GM19193 (cell line): Measurements from ENCODE around the gene CIAO2B.

Experiments used
- POLR2A ChIP-seq: IDR thresholded peaks from 4 replicates; pipeline ENCODE4 v1.6.1; 2011; ENCODE audit not compliant: insufficient read depth, insufficient read length; ENCODE audit errors: extremely low read depth

Gene CIAO2B

DNA sequence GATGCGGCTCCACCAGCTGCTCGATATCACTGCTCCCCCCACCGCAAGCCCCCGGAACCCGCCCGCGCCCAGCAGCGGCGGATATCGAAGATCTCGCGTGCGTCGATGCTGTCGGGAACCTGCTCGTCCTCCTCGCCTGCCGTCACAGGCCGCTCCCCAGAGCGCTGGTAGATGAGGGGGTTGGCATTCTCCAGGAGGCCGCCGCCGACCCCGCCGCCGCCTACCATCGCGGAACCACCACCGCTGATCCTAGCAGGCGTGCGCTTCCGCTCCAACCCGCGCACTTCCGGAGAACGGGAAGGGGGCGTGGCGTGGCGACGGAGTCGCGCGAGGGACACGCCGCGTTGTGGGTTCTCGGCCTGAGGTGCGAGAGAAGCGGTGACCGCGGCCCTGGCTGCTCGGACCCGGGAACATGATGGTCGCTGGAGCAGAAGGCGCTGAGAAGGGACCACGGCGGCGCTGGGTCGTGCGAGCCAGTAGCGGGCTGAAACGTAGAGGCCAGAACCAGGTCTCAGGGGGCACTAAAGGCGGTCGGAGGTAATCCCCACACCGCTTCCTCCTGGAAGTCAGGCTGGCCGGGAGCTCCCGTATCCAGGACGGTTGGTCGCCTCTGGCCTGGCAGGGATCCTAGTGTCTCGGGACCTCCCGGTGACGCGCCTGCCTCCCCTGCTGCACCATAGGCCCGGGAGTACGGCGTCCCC lies at the start of gene CIAO2B:
Gene CIAO2B (minus strand): TSS at position 265 of the 701 bp plus-strand sequence. CDS start 38 bp downstream, at position 227.
- peak; percentile 85 for TF ChIP-seq POLR2A

DNA sequence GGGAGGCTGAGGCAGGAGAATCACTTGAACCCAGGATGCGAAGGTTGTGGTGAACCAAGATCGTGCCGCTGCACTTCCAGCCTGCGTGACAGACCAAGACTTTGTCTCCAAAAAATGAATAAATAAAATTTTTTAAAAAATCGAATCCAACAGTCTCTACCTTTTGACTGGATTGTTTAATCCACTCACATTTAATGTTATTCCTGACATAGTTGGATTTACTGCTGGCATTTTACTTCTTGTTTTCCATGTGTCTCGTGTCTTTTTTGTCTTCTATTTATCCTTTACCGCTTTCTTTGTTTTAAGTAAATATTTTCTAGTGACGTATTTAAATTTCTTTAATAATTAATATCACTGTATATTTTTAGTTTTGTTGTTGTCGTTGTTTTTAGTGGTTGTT lies 48.8 kb upstream of the CIAO2B start:
- TF ChIP-seq POLR2A, result no peak

DNA sequence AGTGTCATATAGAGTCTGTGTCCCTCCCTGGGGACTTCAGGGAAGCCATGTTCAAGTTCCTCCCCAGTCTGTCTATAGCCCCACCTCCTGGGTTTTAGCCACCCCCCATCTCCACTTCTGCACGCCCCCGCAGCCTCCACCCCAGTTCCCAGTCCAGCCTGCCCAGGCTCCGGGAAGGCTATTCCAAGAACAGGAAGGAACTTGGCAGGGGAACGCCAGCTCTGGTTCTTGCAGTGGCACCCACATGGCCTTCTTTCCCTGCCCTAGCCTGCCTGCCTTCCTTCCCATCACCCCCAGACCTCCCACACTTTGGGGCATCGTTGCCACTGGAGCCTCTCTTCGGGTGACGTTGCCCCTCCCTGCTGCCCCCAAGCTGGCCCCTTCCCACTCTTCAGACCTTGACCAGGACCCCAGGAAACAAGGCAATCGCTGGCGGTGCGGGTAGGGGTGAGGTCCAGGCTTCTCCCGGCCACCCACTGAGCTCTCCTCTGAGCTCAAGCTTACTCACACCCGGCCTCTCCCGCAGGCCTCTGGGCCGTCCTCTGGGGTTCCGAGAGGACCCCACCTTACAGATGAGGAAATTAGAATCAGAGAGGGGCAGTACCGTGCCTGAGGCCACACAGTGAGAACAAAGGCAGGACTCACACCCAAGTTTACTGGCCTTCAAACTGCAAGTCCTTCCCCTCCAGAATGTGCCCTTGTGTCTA lies 45.0 kb upstream of the CIAO2B start:
- no peak for TF ChIP-seq POLR2A

DNA sequence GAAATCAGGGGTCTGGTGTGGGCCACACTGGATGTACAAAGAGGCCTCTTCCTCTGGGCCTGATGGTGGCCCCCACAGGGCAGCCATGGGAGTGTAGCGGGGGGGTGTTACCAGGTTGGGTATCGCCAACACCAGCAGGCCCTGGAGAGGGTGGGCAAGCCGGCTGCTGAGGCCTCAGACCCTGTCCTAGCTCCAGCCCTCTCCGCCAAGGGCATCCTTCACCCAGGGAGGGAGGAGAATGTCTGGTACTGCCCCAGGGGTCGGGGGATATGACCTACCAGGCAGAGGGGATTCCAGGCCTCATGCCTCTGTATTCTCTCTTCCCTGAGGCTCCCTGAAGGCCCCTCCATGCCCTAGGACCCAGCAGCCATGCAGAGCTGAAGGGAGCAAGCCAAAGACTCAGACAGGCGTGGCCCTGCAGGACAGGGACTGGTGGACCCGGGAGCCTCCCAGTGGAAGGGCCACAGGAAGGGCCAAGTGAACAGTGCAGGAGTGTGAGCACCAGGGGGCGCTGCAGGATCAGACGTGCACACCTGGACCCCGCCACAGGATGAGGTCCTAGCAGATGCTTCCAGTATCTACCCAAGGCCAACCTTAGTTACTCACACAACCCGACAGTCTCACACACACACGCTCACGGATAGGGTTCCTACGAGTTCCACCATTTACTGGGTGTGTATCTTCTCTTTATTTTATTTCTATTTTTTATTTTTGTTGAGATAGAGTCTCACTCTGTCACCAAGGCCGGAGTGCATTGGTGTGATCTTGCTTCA lies 43.3 kb upstream of the CIAO2B start:
- no peak for TF ChIP-seq POLR2A

DNA sequence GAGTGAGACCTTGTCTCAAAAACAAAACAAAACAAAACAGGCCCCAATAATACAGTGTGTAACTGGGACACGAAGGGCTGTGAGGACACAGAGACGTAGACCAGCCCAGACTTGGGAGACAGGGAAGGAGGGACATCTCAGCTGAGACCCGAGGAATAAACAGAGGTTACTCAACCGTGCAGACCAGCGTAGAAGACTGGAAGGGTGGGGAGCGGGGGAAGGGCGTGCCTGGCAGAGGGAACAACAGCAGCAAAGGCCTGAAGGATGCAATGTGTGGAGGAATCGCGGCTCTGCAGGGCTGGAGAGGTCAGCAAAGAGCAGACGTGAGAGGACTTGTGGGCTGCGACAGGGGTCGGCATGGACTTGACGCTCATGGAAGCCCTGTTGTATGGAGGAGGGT lies 42.5 kb upstream of the CIAO2B start:
- TF ChIP-seq POLR2A, result no peak

DNA sequence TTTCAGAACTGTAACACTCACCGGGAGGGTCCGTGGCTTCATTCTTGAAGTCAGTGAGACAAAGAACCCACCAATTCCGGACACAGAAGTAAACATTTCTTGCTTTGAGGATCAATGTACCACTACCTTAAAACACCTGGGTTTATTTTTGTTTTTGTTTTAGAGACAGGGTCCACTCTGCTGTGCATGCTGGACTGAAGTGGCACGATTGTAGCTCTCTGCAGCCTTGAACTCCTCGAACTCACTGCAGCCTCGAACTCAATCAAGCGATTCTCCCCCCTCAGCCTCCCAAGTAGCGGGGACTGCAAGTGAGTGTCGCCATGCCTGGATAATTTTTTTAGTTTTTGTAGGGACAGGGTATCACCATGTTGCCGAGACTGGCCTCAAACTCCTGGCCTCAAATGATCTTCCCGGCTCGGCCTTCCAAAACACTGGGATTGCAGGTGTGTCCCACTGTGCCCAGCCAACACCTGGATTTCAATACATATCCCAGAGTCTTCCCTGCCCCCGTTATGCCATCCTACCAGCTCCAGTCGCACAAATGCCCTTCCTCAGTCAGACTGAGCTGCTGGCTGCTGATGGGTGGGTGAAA lies 41.2 kb upstream of the CIAO2B start:
- TF ChIP-seq POLR2A, result no peak

DNA sequence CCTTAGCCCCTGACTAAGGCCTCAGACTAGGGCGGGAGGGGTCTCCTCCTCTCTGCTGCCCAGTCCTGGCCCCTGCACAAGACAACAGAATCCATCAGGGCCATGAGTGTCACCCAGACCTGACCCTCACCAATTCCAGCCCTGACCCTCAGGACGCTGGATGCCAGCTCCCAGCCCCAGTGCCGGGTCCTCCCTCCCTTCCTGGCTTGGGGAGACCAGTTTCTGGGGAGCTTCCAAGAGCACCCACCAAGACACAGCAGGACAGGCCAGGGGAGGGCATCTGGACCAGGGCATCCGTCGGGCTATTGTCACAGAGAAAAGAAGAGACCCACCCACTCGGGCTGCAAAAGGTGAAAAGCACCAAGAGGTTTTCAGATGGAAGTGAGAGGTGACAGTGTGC lies 39.5 kb upstream of the CIAO2B start:
- TF ChIP-seq POLR2A, result no peak

DNA sequence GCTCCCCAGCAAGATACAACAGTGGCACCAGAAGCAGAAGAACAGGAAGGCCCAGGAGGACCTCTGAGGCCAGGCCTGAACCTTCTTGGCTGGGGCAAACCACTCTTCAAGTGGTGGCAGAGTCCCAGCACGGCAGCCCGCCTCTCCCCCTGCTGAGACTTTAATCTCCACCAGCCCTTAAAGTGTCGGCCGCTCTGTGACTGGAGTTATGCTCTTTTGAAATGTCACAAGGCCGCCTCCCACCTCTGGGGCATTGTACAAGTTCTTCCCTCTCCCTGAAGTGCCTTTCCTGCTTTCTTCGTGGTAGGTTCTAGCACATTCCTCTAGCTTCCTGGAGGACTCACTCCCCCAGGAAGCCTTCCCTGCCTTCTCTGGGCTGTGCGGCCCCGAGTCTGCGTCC lies 38.8 kb upstream of the CIAO2B start:
- no peak for TF ChIP-seq POLR2A

DNA sequence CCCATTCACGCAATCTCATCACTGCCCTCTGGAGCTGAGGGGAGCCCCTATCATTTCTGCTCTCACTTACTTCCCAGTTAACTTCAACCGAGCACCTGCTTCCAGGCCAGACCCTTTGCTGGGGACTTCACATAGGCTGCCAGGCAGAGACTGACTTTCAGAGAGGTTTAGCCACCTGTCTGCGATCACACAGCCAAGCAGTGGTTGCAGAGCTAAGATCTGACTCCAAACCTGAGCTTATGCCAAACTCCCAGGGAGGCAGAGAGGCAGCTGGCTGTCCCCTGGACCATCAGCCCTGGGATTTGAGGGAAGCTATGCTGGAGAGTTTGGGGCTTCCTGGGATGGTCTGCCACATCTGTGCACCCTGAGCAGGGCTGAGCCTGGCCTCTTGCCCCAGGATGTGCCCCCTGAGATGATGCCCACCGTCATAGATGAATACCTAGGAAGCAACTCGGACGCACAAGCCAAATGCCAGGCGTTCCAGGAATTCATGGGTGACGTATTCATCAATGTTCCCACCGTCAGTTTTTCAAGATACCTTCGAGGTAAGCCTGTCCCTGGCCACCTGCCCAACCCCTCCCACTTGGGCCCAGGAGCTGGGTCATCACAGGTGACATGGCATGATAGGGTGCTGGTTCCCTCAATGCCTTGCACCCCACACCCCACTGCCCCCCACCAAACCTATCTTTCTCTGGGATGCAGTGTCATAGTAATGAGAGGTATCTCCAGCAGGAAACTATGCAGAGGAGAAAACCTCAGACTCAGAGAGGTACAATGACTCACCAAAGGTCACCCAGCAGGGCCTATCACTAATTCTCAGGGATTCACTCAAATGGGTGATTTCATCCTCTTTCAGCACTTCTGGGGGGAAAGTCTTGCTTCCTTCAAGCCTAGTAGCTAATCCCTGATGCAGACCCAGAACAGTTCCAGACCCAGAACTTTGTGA lies 36.8 kb upstream of the CIAO2B start:
- TF ChIP-seq POLR2A, result no peak

DNA sequence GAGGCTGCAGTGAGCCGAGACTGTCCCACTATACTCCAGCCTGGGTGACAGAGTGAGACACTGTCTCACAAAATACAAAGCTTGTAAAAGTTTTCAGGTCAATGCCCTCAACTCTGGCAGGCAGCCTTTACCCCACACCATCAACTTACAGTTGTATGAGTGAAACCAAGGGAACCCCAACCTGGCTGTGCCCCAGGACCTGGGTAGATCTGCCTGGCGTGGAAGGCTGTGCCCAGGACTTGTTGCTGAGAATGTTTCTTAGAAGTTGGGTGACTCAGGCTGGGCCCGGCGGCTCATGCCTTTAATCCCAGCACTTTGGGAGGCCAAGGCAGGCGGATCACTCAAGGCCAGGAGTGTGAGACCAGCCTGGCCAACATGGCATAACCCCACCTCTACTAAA lies 34.6 kb upstream of the CIAO2B start:
- no peak for TF ChIP-seq POLR2A

DNA sequence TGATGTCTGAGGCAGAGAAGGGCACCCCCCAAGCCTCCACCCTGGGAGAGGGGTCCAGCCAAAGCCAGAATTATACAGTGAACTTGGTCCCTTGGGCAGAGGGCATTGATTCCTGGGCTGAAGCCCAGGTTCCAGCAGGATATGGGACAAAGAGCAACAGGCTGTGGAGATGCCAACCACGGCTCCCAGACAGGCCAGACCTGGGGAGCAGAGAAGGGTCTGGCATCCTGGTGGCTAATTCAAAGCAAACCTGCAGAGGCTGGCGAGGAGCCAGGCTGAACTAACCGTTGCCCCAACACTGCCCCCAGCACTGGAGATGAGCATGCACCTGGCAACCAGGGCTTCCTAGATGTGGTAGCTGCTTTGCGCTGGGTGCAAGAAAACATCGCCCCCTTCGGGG lies 29.8 kb upstream of the CIAO2B start:
- no peak for TF ChIP-seq POLR2A

DNA sequence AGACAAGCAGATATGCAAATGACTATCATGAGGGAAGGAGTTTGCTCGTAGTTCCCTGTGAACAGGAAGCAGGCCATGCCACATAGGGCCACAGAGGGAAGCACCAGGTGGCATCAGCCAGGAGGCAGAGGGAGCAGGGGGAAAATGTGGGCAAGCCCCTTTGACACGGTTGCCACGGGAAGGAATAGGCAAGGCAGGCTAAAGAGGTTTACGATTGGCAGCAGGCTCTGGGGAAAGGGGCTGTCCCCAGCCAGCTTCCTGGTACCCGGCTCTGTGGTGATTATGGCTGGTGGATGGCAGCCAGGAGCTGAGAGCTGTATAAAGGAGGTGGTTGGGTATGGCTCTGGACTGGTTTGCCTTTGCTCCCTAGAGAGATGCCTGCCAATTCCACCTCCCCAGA lies 27.7 kb upstream of the CIAO2B start:
- TF ChIP-seq POLR2A, result no peak

DNA sequence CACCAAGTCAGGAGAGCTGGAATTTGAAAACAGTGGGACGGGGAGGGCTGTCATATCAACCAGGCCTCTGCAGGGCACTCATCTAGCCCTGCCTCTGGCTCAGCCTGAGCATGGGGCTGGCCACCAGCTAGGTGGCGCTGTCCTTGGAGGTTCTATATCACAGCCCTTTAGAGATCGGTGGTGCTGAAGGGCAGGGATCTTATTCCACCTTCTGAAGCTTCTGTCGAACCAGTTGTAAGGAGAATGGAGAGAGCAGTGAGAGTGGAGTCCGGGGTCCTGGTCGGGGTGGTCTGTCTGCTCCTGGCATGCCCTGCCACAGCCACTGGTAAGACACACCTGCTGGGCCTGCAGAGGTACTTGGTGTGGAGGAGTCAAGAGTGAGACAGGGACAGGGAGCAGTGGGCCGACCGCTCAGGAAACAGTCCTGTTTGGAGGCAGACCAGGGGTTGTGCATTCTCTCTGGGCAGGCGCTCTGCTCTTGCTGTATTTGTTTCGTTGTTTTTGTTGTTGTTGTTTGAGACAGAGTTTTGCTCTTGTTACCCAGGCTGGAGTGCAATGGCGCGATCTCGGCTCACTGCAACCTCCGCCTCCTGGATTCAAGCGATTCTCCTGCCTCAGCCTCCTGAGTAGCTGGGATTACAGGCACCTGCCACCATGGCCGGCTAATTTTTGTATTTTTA lies 27.0 kb upstream of the CIAO2B start, which contains the start of gene CES3:
Gene CES3 (plus strand): TSS at position 202 of the 680 bp plus-strand sequence. CDS start 42 bp downstream, at position 244.
- TF ChIP-seq POLR2A, result no peak
